Activated CD4-positive, alpha-beta T cell treated with anti-CD3 and anti-CD28 coated beads for 36 hours (primary cell): ENCODE results near the gene DNASE1L2. TPM values are rescaled to one million over a fixed set of nuclear protein-coding genes. Genes with fewer than 3 reads are reported as not detected.
"Not testable (repeated sequence)": the region's sequence is repeated elsewhere in the genome, so short reads cannot be mapped to it uniquely, and the experiment has no call there.

ENCODE experiments used
- ATAC-seq: fragments of 200-7000 bp; cut with Tn5 transposase; one replicate; pipeline ENCODE4 v1.10.0; 2021; ENCODE audit warnings: mild to moderate bottlenecking, moderate library complexity
- CTCF ChIA-PET: fragments of 350-600 bp; sonication (Branson Sonifier 250); formaldehyde crosslinking; loops from one replicate; lab custom pipeline; 2021; ENCODE audit warnings: antibody characterized with exemption; lab: Charles Lee
- POLR2A ChIA-PET: fragments of 350-600 bp; sonication (Branson Sonifier 250); formaldehyde crosslinking; loops from one replicate; lab custom pipeline; 2021; ENCODE audit warnings: antibody characterized with exemption, inconsistent platforms; lab: Charles Lee
- DNase-seq: peaks from one replicate; pipeline ENCODE4 v3.0.0-alpha.2; 2020
- H3K27ac Mint-ChIP-seq: one replicate; pipeline ENCODE4 v1.8.0; 2021; ENCODE audit warnings: mixed read lengths
- H3K27me3 Mint-ChIP-seq: one replicate; pipeline ENCODE4 v1.8.0; 2021; ENCODE audit warnings: mixed read lengths
- H3K36me3 Mint-ChIP-seq: one replicate; pipeline ENCODE4 v1.8.0; 2021; ENCODE audit warnings: low read depth, mixed read lengths
- H3K4me1 Mint-ChIP-seq: one replicate; pipeline ENCODE4 v1.8.0; 2021; ENCODE audit warnings: mixed read lengths
- H3K4me3 Mint-ChIP-seq: one replicate; pipeline ENCODE4 v1.8.0; 2021; ENCODE audit warnings: mild to moderate bottlenecking, moderate library complexity, mixed read lengths
- H3K9me3 Mint-ChIP-seq: one replicate; pipeline ENCODE4 v1.8.0; 2021; ENCODE audit warnings: low read depth, mixed read lengths
- intact Hi-C, 2 experiments: fragments of 100-400 bp; cut with DNase I in 1 of 2; cut with micrococcal nuclease in 1 of 2; formaldehyde crosslinking; loops; one replicate each; pipeline versions ENCODE4 v1.14.2 to v1.15.1; 2022 to 2024; cut with DNase I, micrococcal nuclease
- total RNA-seq, 2 experiments: library from RNA; stranded (reverse); gene quantifications; one replicate each; pipeline ENCODE4 v1.2.3, GENCODE V29; 2021

The DNASE1L2 gene
- total RNA-seq, 2 experiments from 2014 or later = 0.51 to 0.55 TPM

DNA sequence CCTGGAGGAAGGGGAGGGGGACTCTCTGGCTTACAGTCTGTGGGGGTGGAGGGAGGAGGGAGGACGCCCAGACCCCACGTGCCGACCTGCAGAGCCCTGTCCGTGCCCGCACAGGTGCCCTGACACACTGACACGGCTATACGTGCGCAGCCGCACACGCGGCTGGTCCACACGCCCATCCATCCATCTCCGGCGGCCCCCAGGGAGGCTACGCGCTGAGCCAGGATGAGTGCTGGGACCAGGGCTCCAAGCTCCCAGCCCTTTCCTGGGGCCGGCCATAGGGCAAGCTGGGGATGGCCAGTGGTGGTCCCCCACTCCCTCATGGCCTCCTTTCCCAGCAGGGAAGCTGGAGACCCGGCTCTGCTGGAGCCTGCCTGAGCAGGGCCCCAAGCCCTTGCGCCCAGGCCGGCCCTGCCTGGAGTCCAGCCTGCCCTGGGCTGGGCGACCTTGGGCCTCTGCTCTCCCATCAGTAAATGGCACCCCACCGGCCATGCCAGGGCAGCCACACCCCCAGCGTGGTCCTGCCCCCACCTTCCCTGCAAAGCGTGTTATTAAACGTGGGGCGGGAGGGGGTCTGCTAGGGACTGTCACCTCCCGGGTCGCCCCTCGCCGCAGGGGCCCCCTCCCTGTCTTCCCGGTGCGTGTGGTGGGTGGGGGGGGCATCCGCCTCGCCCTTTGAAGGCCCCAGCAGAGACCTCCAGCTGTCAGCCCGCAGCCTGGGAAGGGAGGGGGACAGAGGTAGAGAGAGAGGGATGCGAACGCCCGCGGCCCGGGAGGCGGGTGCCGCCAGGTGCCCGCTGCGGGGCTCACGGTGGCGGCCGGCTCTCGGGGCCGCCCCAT, 40.7 kb upstream of the DNASE1L2 start:
- Mint-ChIP-seq H3K9me3 (no peaks in the 10 kb centered on the region), H3K4me1 (peaks cover 5% of the 10 kb centered on the region), H3K27me3 (peaks cover 23% of the 10 kb centered on the region), H3K27ac (no peak overlapping the region), H3K4me3 (peak overlapping the region; percentile 26), H3K36me3 (no peaks in the 10 kb centered on the region)
- intact Hi-C loops = loop anchor here in 1 of 2 experiments (1.0 to 5.0 kb wide), 3 partner anchors 28 to 306 kb away; partner anchors contain the start of gene E4F1
- ATAC-seq = peak; percentile 38
- DNase-seq = no peak
- POLR2A ChIA-PET = interaction anchor here (0.6 to 1.5 kb wide), 3 partner anchors 19 to 235 kb away, joined by 3 to 9 read pairs (median 4); partner anchors contain the start of genes PGP and TRAF7
- CTCF ChIA-PET = interaction anchor here (0.6 to 1.9 kb wide), 8 partner anchors 8 to 306 kb away, joined by 3 to 9 read pairs (median 4); partner anchors contain the start of genes ECI1 and PGP

GRCh38 chr16:2196162-2196980, 39.9 kb upstream of the DNASE1L2 start, which contains the start of gene CASKIN1:
Gene CASKIN1, minus strand, starts transcription at chr16:2196605. Its CDS starts 173 bp downstream, at chr16:2196432.
- CTCF ChIA-PET = interaction anchor here (0.9 kb wide), 1 partner anchor 56 kb away, joined by 3 read pairs; no protein-coding TSS in a partner anchor
- H3K4me3 Mint-ChIP-seq = peak within 1 kb of the TSS; percentile 26
- DNase-seq = peak; percentile 42

GRCh38 chr16:2196981-2197511, 39.2 kb upstream of the DNASE1L2 start:
- no peak overlapping the region for H3K4me3 Mint-ChIP-seq
- no peak for ATAC-seq
- H3K4me1 Mint-ChIP-seq = peaks cover 5% of the 10 kb centered on the region
- H3K27me3 Mint-ChIP-seq = peaks cover 23% of the 10 kb centered on the region
- intact Hi-C loops = loop anchor here in 1 of 2 experiments (5.0 kb wide), 1 partner anchor 290 kb away; no protein-coding TSS in a partner anchor
- no peak overlapping the region for H3K27ac Mint-ChIP-seq
- POLR2A ChIA-PET = no interaction called here
- no peaks in the 10 kb centered on the region for H3K36me3 Mint-ChIP-seq
- H3K9me3 Mint-ChIP-seq = no peaks in the 10 kb centered on the region
- CTCF ChIA-PET = interaction anchor here (0.9 kb wide), 1 partner anchor 57 kb away, joined by 3 read pairs; no protein-coding TSS in a partner anchor
- no peak for DNase-seq

More at GRCh38 chr16:2196162-2196980, 39.9 kb upstream of the DNASE1L2 start, which contains the start of gene CASKIN1:
- H3K27me3 Mint-ChIP-seq = peaks cover 23% of the 10 kb centered on the region
- intact Hi-C loops = loop anchor here in 1 of 2 experiments (5.0 kb wide), 1 partner anchor 291 kb away; no protein-coding TSS in a partner anchor
- H3K4me1 Mint-ChIP-seq = peaks cover 5% of the 10 kb centered on the region
- no peaks in the 10 kb centered on the region for H3K9me3 Mint-ChIP-seq
- POLR2A ChIA-PET = interaction anchor here (0.6 kb wide), 1 partner anchor 234 kb away, joined by 3 read pairs; no protein-coding TSS in a partner anchor
- no peak within 1 kb of the TSS for H3K27ac Mint-ChIP-seq
- peak; percentile 43 for ATAC-seq
- H3K36me3 Mint-ChIP-seq = no peaks in the 10 kb centered on the region

DNA sequence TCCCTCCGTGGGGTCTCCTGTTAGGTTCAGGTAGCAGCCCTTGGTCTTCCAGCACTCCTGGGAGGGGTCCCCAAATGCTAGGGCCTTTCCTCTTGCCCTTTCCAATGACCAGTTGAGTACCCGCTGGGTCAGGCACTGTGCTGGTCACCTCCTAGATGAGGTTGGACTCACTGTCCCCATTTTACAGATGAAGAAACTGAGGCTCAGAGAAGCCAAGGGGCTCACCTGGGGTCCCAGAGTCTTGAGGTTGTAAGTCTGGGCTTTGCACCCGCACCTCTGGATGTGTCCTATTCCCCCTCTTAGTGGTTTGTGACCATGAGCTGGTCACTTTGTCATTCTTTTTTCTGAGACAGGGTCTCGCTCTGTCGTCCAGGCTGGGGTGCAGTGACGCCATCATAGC, 38.5 kb upstream of the DNASE1L2 start:
- ChIA-PET CTCF (interaction anchor here (0.9 kb wide), 1 partner anchor 57 kb away, joined by 3 read pairs; no protein-coding TSS in a partner anchor), POLR2A (interaction anchor here (0.6 kb wide), 1 partner anchor 11 kb away, joined by 3 read pairs; no protein-coding TSS in a partner anchor)
- H3K4me3 Mint-ChIP-seq = peak overlapping the region; percentile 11
- H3K27ac Mint-ChIP-seq = no peak overlapping the region
- DNase-seq (no peak), ATAC-seq (no peak)
- H3K9me3 Mint-ChIP-seq = no peaks in the 10 kb centered on the region
- H3K27me3 Mint-ChIP-seq = peaks cover 23% of the 10 kb centered on the region
- peaks cover 5% of the 10 kb centered on the region for H3K4me1 Mint-ChIP-seq
- H3K36me3 Mint-ChIP-seq = no peaks in the 10 kb centered on the region
- intact Hi-C loops = loop anchor here in 1 of 2 experiments (5.0 kb wide), 1 partner anchor 290 kb away; no protein-coding TSS in a partner anchor

DNA sequence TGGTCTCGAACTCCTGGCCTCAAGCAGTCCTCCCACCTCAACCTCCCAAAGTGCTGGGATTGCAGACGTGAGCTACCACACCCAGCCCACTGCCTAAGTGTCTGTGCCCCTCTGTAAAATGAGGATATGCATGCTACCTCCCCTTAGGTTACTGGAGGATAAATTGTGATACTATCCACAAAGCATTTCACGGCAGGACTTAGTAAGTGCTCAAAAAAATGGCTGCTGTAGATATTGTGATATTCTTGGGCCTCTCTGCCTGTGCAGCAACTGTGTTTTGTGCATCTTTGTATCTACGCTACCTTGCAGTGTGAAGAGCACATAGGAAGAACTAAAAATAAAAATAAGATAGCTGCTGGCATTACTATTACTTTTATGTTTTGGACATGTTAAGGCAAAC, 38.0 kb upstream of the DNASE1L2 start:
- ChIA-PET POLR2A (interaction anchor here (0.6 kb wide), 1 partner anchor 11 kb away, joined by 3 read pairs; no protein-coding TSS in a partner anchor), CTCF (no interaction called here)
- Mint-ChIP-seq H3K36me3 (no peaks in the 10 kb centered on the region), H3K9me3 (no peaks in the 10 kb centered on the region), H3K27ac (no peak overlapping the region), H3K4me1 (peaks cover 5% of the 10 kb centered on the region), H3K4me3 (peak overlapping the region; percentile 11), H3K27me3 (peaks cover 23% of the 10 kb centered on the region)
- intact Hi-C loops = loop anchor here in 1 of 2 experiments (5.0 kb wide), 1 partner anchor 289 kb away; no protein-coding TSS in a partner anchor
- DNase-seq (no peak), ATAC-seq (no peak)

DNA sequence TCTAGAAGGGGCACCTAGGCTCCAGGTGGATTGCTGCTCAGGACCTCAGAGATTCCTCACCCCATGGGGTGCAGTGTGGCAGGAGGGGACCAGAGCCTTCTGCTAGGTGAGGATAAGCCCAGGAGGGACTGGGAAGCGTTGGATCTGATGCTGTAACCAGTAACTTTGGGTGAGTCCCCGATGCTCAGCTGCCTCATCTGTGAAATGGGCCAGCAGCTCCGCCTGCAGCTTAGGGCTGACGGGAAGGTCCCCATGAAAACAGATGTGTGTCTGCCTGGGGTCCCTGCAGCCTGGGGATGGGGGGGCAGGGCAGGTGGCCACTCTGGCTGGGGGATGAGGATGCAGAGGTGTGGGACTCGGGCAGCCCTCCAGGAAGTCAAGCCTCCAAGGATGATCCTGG, 37.1 kb upstream of the DNASE1L2 start:
- ChIA-PET POLR2A (no interaction called here), CTCF (no interaction called here)

DNA sequence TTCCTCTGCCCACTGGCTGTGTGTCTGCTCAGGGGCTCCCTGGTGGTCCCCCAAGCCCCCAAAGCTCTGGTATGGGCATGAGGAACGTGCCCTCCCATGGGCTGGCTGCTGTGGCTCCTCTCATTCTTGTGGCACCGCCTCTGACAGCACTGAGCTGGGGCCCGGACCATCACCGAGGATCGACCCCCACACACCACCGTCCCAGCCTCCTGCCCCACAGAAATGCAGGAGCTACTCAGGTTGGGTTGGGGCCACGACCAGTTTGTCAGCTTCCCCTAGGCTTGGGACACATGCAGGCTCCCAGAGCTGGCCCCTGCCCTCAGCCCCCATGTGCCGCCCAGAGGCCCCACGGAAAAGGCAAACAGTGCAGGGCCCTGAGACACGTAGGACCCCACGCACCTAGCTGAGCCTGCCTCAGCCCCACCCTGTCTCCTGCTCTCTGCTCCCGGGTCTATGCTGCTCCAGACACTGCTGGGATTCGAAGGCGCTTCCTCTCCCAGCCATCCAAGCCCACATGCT, 36.6 kb upstream of the DNASE1L2 start:
- POLR2A ChIA-PET = no interaction called here
- peaks cover 23% of the 10 kb centered on the region for H3K27me3 Mint-ChIP-seq
- intact Hi-C loops = loop anchor here in 1 of 2 experiments (5.0 to 10.0 kb wide), 2 partner anchors 288 to 585 kb away; partner anchors contain the start of genes CRAMP1 and IFT140
- H3K9me3 Mint-ChIP-seq = no peaks in the 10 kb centered on the region
- no peak overlapping the region for H3K27ac Mint-ChIP-seq
- DNase-seq (no peak), ATAC-seq (no peak)
- no peak overlapping the region for H3K4me3 Mint-ChIP-seq
- H3K4me1 Mint-ChIP-seq = peaks cover 10% of the 10 kb centered on the region
- CTCF ChIA-PET = no interaction called here
- H3K36me3 Mint-ChIP-seq = no peaks in the 10 kb centered on the region

More for the DNA sequence above, 37.1 kb upstream of the DNASE1L2 start:
- peaks cover 23% of the 10 kb centered on the region for H3K27me3 Mint-ChIP-seq
- H3K36me3 Mint-ChIP-seq = no peaks in the 10 kb centered on the region
- no peaks in the 10 kb centered on the region for H3K9me3 Mint-ChIP-seq
- intact Hi-C loops = loop anchor here in 1 of 2 experiments (5.0 kb wide), 1 partner anchor 288 kb away; no protein-coding TSS in a partner anchor
- ATAC-seq (no peak), DNase-seq (no peak)
- H3K4me3 Mint-ChIP-seq = no peak overlapping the region
- H3K27ac Mint-ChIP-seq = no peak overlapping the region
- peaks cover 5% of the 10 kb centered on the region for H3K4me1 Mint-ChIP-seq

DNA sequence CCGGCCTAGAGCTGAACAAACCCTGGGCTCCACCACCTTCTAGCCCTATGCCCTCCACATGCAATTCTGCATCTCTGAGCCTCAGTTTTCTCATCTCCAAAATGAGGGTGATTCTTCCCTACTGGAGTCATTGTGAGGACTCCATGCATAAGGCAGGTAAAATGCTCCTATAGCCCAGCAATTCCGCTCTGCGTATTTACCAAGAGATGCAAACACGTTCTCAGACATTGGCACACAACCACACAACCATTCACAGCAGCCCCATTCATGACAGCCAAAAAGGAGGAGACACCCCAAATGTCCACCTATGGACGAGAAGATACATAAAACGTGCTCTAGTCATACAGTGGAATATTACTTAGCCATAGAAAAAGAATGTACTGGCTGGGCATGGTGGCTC, 35.9 kb upstream of the DNASE1L2 start:
- ChIA-PET CTCF (no interaction called here), POLR2A (no interaction called here)
- Mint-ChIP-seq H3K4me1 (peaks cover 5% of the 10 kb centered on the region), H3K27ac (no peak overlapping the region), H3K4me3 (no peak overlapping the region), H3K36me3 (no peaks in the 10 kb centered on the region), H3K9me3 (no peaks in the 10 kb centered on the region), H3K27me3 (peaks cover 16% of the 10 kb centered on the region)
- ATAC-seq (no peak), DNase-seq (no peak)
- intact Hi-C loops = loop anchor here in 1 of 2 experiments (10.0 kb wide), 1 partner anchor 586 kb away; the partner anchor contains the start of genes CRAMP1 and IFT140

GRCh38 chr16:2203119-2203688, 33.0 kb upstream of the DNASE1L2 start:
- H3K9me3 Mint-ChIP-seq, H3K27me3 Mint-ChIP-seq, POLR2A ChIA-PET, H3K27ac Mint-ChIP-seq, DNase-seq, ATAC-seq: not testable (repeated sequence)
- intact Hi-C loops = loop anchor here in 1 of 2 experiments (10.0 kb wide), 1 partner anchor 588 kb away; the partner anchor contains the start of genes CRAMP1 and IFT140
- Mint-ChIP-seq H3K36me3 (peaks cover 17% of the 10 kb centered on the region), H3K4me1 (peaks cover 16% of the 10 kb centered on the region), H3K4me3 (peak overlapping the region; percentile 83)
- CTCF ChIA-PET = interaction anchor here (0.7 to 1.9 kb wide), 3 partner anchors 8 to 182 kb away, joined by 3 to 9 read pairs (median 5); partner anchors contain the start of gene PGP
